ENCODE data around the gene TIMM44. TPM values are rescaled to one million over a fixed set of nuclear protein-coding genes. Genes with fewer than 3 reads are reported as not detected.

Gene TIMM44
- total and polyA plus RNA-seq, 2 of the 8 experiments (the other 6 are each of a cell fraction or from before 2014, with no cell fraction given): 131 to 150 TPM

DNA sequence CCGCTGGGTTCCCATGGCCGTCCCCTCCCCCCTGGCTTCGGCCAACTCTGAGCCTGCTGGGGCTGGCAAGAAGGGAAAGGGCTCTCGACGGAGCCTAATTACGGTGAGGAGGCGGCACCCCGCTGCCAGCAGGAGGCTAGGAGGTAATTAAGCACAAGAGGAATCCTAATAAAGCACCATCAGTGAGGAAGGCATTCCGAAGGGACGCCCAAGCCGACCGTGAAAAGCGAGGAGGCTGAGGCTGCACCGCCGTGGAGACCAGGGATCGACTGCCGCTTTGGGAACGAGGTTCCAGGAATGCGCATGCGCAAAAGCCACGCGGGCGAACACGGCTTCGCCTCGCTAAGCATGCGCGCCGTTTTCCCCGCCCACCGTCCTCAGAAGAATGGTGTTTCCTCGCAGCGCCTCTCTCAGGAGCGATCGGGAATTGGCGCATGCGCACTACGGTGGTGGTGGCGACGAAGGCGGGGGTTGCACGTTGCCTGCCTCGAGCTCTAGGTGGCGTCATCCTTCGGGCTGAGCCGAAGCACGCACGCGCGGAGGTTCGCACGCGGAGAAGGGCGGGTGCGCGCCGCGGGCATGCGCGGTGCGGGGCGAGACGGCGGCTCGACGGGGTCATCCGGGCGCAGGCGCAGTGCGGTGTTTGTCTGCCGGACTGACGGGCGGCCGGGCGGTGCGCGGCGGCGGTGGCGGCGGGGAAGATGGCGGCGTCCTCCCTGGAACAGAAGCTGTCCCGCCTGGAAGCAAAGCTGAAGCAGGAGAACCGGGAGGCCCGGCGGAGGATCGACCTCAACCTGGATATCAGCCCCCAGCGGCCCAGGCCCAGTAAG lies 40.0 kb downstream of the TIMM44 start, which contains the start of gene MAP2K7 (continued):
- peak; percentile 38 to 48; a peak in 3 of 4 replicates for TF ChIP-seq RAD21 (IDR thresholded peaks at IDR 0.05 in 1 of 2, conservative IDR thresholded peaks at IDR 0.05 in 1 of 2; ENCODE audit: low read depth in 2 of 2, low read length in 2 of 2)
- TF ChIP-seq, protein P1, sequence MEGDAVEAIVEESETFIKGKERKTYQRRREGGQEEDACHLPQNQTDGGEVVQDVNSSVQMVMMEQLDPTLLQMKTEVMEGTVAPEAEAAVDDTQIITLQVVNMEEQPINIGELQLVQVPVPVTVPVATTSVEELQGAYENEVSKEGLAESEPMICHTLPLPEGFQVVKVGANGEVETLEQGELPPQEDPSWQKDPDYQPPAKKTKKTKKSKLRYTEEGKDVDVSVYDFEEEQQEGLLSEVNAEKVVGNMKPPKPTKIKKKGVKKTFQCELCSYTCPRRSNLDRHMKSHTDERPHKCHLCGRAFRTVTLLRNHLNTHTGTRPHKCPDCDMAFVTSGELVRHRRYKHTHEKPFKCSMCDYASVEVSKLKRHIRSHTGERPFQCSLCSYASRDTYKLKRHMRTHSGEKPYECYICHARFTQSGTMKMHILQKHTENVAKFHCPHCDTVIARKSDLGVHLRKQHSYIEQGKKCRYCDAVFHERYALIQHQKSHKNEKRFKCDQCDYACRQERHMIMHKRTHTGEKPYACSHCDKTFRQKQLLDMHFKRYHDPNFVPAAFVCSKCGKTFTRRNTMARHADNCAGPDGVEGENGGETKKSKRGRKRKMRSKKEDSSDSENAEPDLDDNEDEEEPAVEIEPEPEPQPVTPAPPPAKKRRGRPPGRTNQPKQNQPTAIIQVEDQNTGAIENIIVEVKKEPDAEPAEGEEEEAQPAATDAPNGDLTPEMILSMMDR (IDR thresholded peaks at IDR 0.05; ENCODE audit: control extremely low read depth in 1 of 3, insufficient read depth in 1 of 3, low read depth in 1 of 3, low read length in 3 of 3): peak; percentile 83 to 95 (median 94)
- TF ChIP-seq, protein P2, sequence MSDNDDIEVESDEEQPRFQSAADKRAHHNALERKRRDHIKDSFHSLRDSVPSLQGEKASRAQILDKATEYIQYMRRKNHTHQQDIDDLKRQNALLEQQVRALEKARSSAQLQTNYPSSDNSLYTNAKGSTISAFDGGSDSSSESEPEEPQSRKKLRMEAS (IDR thresholded peaks at IDR 0.05): peak; percentile 97
- peak; percentile 74 for TF ChIP-seq PHF8 (conservative IDR thresholded peaks at IDR 0.05; ENCODE audit: low read depth, low read length)
- peak; percentile 23; the same call in 1 of the 2 replicates for TF ChIP-seq TEAD4 (IDR thresholded peaks at IDR 0.05; ENCODE audit: low read depth, low read length)
- TF ChIP-seq, protein P3, sequence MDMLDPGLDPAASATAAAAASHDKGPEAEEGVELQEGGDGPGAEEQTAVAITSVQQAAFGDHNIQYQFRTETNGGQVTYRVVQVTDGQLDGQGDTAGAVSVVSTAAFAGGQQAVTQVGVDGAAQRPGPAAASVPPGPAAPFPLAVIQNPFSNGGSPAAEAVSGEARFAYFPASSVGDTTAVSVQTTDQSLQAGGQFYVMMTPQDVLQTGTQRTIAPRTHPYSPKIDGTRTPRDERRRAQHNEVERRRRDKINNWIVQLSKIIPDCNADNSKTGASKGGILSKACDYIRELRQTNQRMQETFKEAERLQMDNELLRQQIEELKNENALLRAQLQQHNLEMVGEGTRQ (IDR thresholded peaks at IDR 0.05; ENCODE audit: low read length): peak; percentile 62
- TF ChIP-seq SP2 (IDR thresholded peaks at IDR 0.05; ENCODE audit: low read length): no peak
- TF ChIP-seq TCF12 (IDR thresholded peaks at IDR 0.05; ENCODE audit: low read depth, low read length): 0 out of 2 replicates have a peak, but pooled peaks have one; percentile 23
- TF ChIP-seq TBP (IDR thresholded peaks at IDR 0.05; ENCODE audit: low read depth, low read length): 0 out of 2 replicates have a peak, but pooled peaks have one; percentile 59
- peak; percentile 76; the same call in 1 of the 2 replicates for TF ChIP-seq RBBP5 (IDR thresholded peaks at IDR 0.05; ENCODE audit: borderline replicate concordance, low read depth, low read length)
- no peak for TF ChIP-seq EZH2 (IDR thresholded peaks at IDR 0.05; ENCODE audit: low read depth, low read length, severe bottlenecking)
- peak; percentile 80 for TF ChIP-seq CREB1 (IDR thresholded peaks at IDR 0.05)
- TF ChIP-seq SP4 (IDR thresholded peaks at IDR 0.05; ENCODE audit: low read length): no peak
- 0 out of 4 replicates have a peak, but pooled peaks of 1 of the 2 experiments have one; percentile 15 for TF ChIP-seq HDAC2 (IDR thresholded peaks at IDR 0.05; ENCODE audit: borderline replicate concordance in 1 of 2, low read depth in 2 of 2, low read length in 2 of 2)
- TF ChIP-seq SIN3A (conservative IDR thresholded peaks at IDR 0.05 in 1 of 2, IDR thresholded peaks at IDR 0.05 in 1 of 2; ENCODE audit: low read depth in 1 of 2, low read length in 2 of 2): 0 out of 4 replicates have a peak, but pooled peaks of 1 of the 2 experiments have one; percentile 69
- 0 out of 2 replicates have a peak, but pooled peaks have one; percentile 57 for TF ChIP-seq GTF2F1 (IDR thresholded peaks at IDR 0.05; ENCODE audit: borderline replicate concordance, low read depth, low read length)
- TF ChIP-seq NRF1 (IDR thresholded peaks at IDR 0.05; ENCODE audit: low read depth, low read length): peak; percentile 86
- TF ChIP-seq JUND (IDR thresholded peaks at IDR 0.05; ENCODE audit: low read length): peak; percentile 61
